ENCODE measurements around the gene TMEM163. TPM values are rescaled to one million over a fixed set of nuclear protein-coding genes. Genes with fewer than 3 reads are reported as not detected.
"Not testable (repeated sequence)": the region's sequence is repeated elsewhere in the genome, so short reads cannot be mapped to it uniquely, and the experiment has no call there.

The TMEM163 gene
- total RNA-seq, 2 experiments from 2014 or later: 0.51 TPM; not detected in 1

DNA sequence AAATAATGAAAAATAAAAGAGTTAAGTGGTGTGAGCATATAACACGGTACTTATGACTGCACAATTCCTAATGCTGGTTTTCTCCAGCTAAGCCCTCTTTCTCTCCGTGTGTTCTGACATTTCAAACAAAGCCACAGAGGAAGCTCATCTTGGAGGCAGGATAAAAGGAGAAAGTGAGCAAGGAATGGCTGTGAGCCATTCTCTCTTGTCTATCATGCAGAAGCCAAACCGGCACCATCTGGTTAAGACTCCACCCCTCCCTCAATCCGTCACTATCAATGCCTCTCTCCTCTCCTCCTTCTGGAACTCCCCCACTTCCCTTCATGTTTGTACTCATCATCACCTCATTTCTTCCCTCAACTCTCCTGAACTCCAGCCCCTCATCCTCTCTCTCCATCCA, 210.4 kb downstream of the TMEM163 start:
- H3K4me3 ChIP-seq (ENCODE audit: low read depth, low read length, poor library complexity, severe bottlenecking): no peak overlapping the region
- no peak overlapping the region for H3K27ac ChIP-seq (ENCODE audit: low read depth, low read length, poor library complexity, severe bottlenecking)
- H3K4me2 ChIP-seq (ENCODE audit: low read length): no peak overlapping the region
- CTCF ChIA-PET (ENCODE audit: unreplicated experiment): no interaction called here
- no peak for DNase-seq (ENCODE audit: low spot score)
- H3K9me2 ChIP-seq (ENCODE audit: insufficient read depth, low read length): no peaks in the 10 kb centered on the region
- no peak for TF ChIP-seq EZH2phosphoT487 (IDR thresholded peaks at IDR 0.05; ENCODE audit: borderline replicate concordance, low read depth, low read length)
- TF ChIP-seq, protein P1, sequence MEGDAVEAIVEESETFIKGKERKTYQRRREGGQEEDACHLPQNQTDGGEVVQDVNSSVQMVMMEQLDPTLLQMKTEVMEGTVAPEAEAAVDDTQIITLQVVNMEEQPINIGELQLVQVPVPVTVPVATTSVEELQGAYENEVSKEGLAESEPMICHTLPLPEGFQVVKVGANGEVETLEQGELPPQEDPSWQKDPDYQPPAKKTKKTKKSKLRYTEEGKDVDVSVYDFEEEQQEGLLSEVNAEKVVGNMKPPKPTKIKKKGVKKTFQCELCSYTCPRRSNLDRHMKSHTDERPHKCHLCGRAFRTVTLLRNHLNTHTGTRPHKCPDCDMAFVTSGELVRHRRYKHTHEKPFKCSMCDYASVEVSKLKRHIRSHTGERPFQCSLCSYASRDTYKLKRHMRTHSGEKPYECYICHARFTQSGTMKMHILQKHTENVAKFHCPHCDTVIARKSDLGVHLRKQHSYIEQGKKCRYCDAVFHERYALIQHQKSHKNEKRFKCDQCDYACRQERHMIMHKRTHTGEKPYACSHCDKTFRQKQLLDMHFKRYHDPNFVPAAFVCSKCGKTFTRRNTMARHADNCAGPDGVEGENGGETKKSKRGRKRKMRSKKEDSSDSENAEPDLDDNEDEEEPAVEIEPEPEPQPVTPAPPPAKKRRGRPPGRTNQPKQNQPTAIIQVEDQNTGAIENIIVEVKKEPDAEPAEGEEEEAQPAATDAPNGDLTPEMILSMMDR (conservative IDR thresholded peaks at IDR 0.05; ENCODE audit: low read length): no peak
- H4K20me1 ChIP-seq (ENCODE audit: insufficient read depth, low read length): no peaks in the 10 kb centered on the region
- no TSS peak for BruUV-seq (replicated peaks)
- intact Hi-C loops (cut with micrococcal nuclease; ENCODE audit: unreplicated experiment): no loop called here
- no peaks in the 10 kb centered on the region for H3K9me3 ChIP-seq (ENCODE audit: low read length)
- POLR2A ChIA-PET: interaction anchor here (0.5 to 0.7 kb wide), 2 partner anchors 327 to 1233 kb away, joined by 3 to 4 read pairs; partner anchors contain the start of gene UBXN4
- no peak overlapping the region for H2AFZ ChIP-seq (ENCODE audit: low read length)
- no peaks in the 10 kb centered on the region for H3K4me1 ChIP-seq (ENCODE audit: insufficient read depth, low read length, poor library complexity, severe bottlenecking)
- no peaks in the 10 kb centered on the region for H3K79me2 ChIP-seq (ENCODE audit: insufficient read depth, low read depth, low read length)
- no peaks in the 10 kb centered on the region for H3K36me3 ChIP-seq (ENCODE audit: insufficient read depth, low read length)

DNA sequence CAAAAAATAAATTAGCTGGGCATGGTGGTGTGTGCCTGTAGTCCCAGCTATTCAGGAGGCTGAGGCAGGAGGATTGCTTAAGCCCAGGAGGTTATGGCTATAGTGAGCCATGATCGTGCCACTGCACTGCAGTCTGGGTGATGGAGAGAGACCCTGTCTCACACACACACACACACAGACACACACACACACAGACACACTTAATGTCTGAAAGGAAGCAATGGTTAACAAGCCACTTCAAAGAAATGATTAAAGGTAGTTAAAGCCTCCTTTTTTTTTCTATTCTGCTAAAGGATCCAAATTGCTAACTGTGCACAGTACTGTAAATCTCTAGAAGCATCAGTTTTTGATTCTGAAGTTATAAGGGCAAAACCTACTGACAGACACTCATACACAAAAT, 211.1 kb downstream of the TMEM163 start:
- no peak for TF ChIP-seq EZH2phosphoT487 (IDR thresholded peaks at IDR 0.05; ENCODE audit: borderline replicate concordance, low read depth, low read length)
- TF ChIP-seq, protein P1 (conservative IDR thresholded peaks at IDR 0.05; ENCODE audit: low read length): no peak
- POLR2A ChIA-PET: no interaction called here
- no peak overlapping the region for H2AFZ ChIP-seq (ENCODE audit: low read length)
- H3K9me3 ChIP-seq (ENCODE audit: low read length): no peaks in the 10 kb centered on the region
- CTCF ChIA-PET (ENCODE audit: unreplicated experiment): no interaction called here
- DNase-seq (ENCODE audit: low spot score): no peak
- no peaks in the 10 kb centered on the region for H3K9me2 ChIP-seq (ENCODE audit: insufficient read depth, low read length)
- intact Hi-C loops (cut with micrococcal nuclease; ENCODE audit: unreplicated experiment): no loop called here
- BruUV-seq (replicated peaks): no TSS peak
- no peaks in the 10 kb centered on the region for H3K79me2 ChIP-seq (ENCODE audit: insufficient read depth, low read depth, low read length)
- H3K27ac ChIP-seq (ENCODE audit: low read depth, low read length, poor library complexity, severe bottlenecking): no peak overlapping the region
- H4K20me1 ChIP-seq (ENCODE audit: insufficient read depth, low read length): no peaks in the 10 kb centered on the region
- H3K36me3 ChIP-seq (ENCODE audit: insufficient read depth, low read length): no peaks in the 10 kb centered on the region
- H3K4me1 ChIP-seq (ENCODE audit: insufficient read depth, low read length, poor library complexity, severe bottlenecking): no peaks in the 10 kb centered on the region
- H3K4me3 ChIP-seq (ENCODE audit: low read depth, low read length, poor library complexity, severe bottlenecking): no peak overlapping the region
- no peak overlapping the region for H3K4me2 ChIP-seq (ENCODE audit: low read length)

DNA sequence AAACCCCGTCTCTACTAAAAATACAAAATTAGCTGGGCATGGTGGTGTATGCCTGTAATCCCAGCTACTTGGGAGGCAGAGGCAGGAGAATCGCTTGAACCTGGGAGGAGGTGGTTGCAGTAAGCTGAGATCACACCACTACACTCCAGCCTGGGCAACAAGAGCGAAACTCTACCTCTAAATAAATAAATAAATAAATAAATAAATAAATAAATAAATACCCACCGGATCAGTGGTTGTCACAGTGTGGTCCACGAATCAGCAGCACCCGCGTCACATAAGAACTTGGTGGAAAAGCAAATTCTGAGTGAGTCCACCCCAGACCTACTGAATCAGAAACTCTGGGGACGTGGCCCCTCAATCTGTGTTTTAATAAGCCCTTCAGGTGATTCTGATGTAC, 211.6 kb downstream of the TMEM163 start:
- H3K4me1 ChIP-seq (ENCODE audit: insufficient read depth, low read length, poor library complexity, severe bottlenecking); H4K20me1 ChIP-seq (ENCODE audit: insufficient read depth, low read length); H3K4me3 ChIP-seq (ENCODE audit: low read depth, low read length, poor library complexity, severe bottlenecking); H3K79me2 ChIP-seq (ENCODE audit: insufficient read depth, low read depth, low read length); DNase-seq (ENCODE audit: low spot score); intact Hi-C loops (cut with micrococcal nuclease; ENCODE audit: unreplicated experiment); H3K36me3 ChIP-seq (ENCODE audit: insufficient read depth, low read length); CTCF ChIA-PET (ENCODE audit: unreplicated experiment); H3K4me2 ChIP-seq (ENCODE audit: low read length); H2AFZ ChIP-seq (ENCODE audit: low read length); H3K9me3 ChIP-seq (ENCODE audit: low read length); H3K27ac ChIP-seq (ENCODE audit: low read depth, low read length, poor library complexity, severe bottlenecking); H3K9me2 ChIP-seq (ENCODE audit: insufficient read depth, low read length); BruUV-seq (replicated peaks): not testable (repeated sequence)
- POLR2A ChIA-PET: interaction anchor here (0.7 kb wide), 1 partner anchor 537 kb away, joined by 3 read pairs; no protein-coding TSS in a partner anchor

Data from OCI-LY7 (cell line).